ENCODE data around the gene STXBP6. TPM values are rescaled to one million over a fixed set of nuclear protein-coding genes. Genes with fewer than 3 reads are reported as not detected.

The STXBP6 gene
- total RNA-seq, 1 donor from 2014 or later, result 27.1 TPM

DNA sequence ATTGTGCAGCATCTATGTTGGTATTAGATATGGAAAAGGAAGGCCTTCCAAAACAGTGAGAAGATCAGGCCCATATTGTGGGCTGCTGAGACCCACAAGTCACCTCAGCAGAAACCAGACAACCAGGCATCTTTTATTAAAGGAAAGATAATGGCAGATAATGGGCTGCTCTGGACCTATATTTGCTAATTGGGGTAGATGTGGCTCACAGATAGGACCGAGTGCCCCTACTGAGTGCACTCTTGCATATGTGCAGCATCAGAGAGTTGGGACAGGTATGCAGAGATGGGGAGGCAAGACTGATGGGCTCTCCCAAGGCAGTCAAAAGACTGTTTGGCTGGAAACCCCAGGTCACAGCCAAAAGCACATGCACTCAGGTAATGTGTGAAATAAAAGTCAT, 266.2 kb downstream of the STXBP6 start:
- H3K36me3 Mint-ChIP-seq (ENCODE audit: low read depth, unreplicated experiment), result no peaks in the 10 kb centered on the region
- FAIRE-seq (no peak), DNase-seq (ENCODE audit: low read depth) (no peak)
- no peaks in the 10 kb centered on the region for H3K9me3 Mint-ChIP-seq (ENCODE audit: unreplicated experiment)
- H4K20me1 ChIP-seq (ENCODE audit: insufficient read depth, low read length), result no peaks in the 10 kb centered on the region
- H3K4me3 ChIP-seq (ENCODE audit: insufficient read depth, low read depth, low read length), result no peak overlapping the region
- no peak overlapping the region for H3K4me3 Mint-ChIP-seq (ENCODE audit: unreplicated experiment)
- no peaks in the 10 kb centered on the region for H3K36me3 ChIP-seq (ENCODE audit: insufficient read depth, low read length)
- no peak overlapping the region for H3K4me2 ChIP-seq (ENCODE audit: low read length)
- no peak overlapping the region for H2AFZ ChIP-seq (ENCODE audit: low read depth, low read length)
- H3K27me3 Mint-ChIP-seq (ENCODE audit: low read depth, unreplicated experiment), result peaks cover 3% of the 10 kb centered on the region
- H3K27ac Mint-ChIP-seq (ENCODE audit: unreplicated experiment), result no peak overlapping the region
- no peaks in the 10 kb centered on the region for H3K9me3 ChIP-seq (ENCODE audit: insufficient read depth, low read depth, low read length)
- TF ChIP-seq, protein P1, sequence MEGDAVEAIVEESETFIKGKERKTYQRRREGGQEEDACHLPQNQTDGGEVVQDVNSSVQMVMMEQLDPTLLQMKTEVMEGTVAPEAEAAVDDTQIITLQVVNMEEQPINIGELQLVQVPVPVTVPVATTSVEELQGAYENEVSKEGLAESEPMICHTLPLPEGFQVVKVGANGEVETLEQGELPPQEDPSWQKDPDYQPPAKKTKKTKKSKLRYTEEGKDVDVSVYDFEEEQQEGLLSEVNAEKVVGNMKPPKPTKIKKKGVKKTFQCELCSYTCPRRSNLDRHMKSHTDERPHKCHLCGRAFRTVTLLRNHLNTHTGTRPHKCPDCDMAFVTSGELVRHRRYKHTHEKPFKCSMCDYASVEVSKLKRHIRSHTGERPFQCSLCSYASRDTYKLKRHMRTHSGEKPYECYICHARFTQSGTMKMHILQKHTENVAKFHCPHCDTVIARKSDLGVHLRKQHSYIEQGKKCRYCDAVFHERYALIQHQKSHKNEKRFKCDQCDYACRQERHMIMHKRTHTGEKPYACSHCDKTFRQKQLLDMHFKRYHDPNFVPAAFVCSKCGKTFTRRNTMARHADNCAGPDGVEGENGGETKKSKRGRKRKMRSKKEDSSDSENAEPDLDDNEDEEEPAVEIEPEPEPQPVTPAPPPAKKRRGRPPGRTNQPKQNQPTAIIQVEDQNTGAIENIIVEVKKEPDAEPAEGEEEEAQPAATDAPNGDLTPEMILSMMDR (IDR thresholded peaks at IDR 0.05; ENCODE audit: insufficient read depth, low read depth, low read length), result no peak
- TF ChIP-seq EZH2 (IDR thresholded peaks at IDR 0.05; ENCODE audit: insufficient read depth, low read length), result no peak
- peaks cover 6% of the 10 kb centered on the region for H3K4me1 Mint-ChIP-seq (ENCODE audit: low read depth, unreplicated experiment)
- H3K9ac ChIP-seq (ENCODE audit: low read length), result no peak overlapping the region
- no peaks in the 10 kb centered on the region for H3K79me2 ChIP-seq (ENCODE audit: insufficient read depth, low read length)
- H3K27me3 ChIP-seq (ENCODE audit: insufficient read depth, low read length), result no peaks in the 10 kb centered on the region
- no peak overlapping the region for H3K27ac ChIP-seq (ENCODE audit: low read depth, low read length)
- no peaks in the 10 kb centered on the region for H3K4me1 ChIP-seq (ENCODE audit: insufficient read depth, low read length)

DNA sequence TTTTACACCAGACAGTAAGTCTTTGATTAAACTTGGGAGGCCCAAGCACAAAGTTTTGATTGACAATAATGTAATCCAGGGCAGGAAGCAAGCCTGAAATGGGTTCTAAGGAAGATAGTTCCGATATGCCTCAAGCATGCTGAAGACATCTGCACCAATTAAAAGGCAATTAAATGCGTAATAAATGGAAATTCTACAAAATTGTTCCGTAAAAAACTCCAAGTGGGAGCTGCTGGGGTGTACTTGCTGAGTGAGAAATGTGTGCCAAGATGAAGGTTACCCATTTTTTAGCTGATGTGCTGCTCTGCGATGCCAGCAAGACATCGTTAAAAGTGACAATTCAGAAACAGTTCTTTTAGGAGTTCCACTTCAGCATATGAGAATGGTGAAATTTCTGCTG, 269.7 kb downstream of the STXBP6 start:
- no peaks in the 10 kb centered on the region for H3K27me3 ChIP-seq (ENCODE audit: insufficient read depth, low read length)
- H3K79me2 ChIP-seq (ENCODE audit: insufficient read depth, low read length), result no peaks in the 10 kb centered on the region
- no peaks in the 10 kb centered on the region for H3K36me3 Mint-ChIP-seq (ENCODE audit: low read depth, unreplicated experiment)
- no peak overlapping the region for H3K4me3 ChIP-seq (ENCODE audit: insufficient read depth, low read depth, low read length)
- no peaks in the 10 kb centered on the region for H3K9me3 ChIP-seq (ENCODE audit: insufficient read depth, low read depth, low read length)
- DNase-seq (ENCODE audit: low read depth) (no peak), FAIRE-seq (no peak)
- H3K4me1 Mint-ChIP-seq (ENCODE audit: low read depth, unreplicated experiment), result peaks cover 2% of the 10 kb centered on the region
- no peak overlapping the region for H3K4me2 ChIP-seq (ENCODE audit: low read length)
- H3K36me3 ChIP-seq (ENCODE audit: insufficient read depth, low read length), result no peaks in the 10 kb centered on the region
- H3K27ac Mint-ChIP-seq (ENCODE audit: unreplicated experiment), result no peak overlapping the region
- H3K27me3 Mint-ChIP-seq (ENCODE audit: low read depth, unreplicated experiment), result no peaks in the 10 kb centered on the region
- TF ChIP-seq EZH2 (IDR thresholded peaks at IDR 0.05; ENCODE audit: insufficient read depth, low read length), result no peak
- TF ChIP-seq, protein P1 (IDR thresholded peaks at IDR 0.05; ENCODE audit: insufficient read depth, low read depth, low read length), result no peak
- no peak overlapping the region for H3K4me3 Mint-ChIP-seq (ENCODE audit: unreplicated experiment)
- H4K20me1 ChIP-seq (ENCODE audit: insufficient read depth, low read length), result no peaks in the 10 kb centered on the region
- H3K9ac ChIP-seq (ENCODE audit: low read length), result no peak overlapping the region
- H2AFZ ChIP-seq (ENCODE audit: low read depth, low read length), result no peak overlapping the region
- H3K9me3 Mint-ChIP-seq (ENCODE audit: unreplicated experiment), result no peaks in the 10 kb centered on the region
- no peak overlapping the region for H3K27ac ChIP-seq (ENCODE audit: low read depth, low read length)
- H3K4me1 ChIP-seq (ENCODE audit: insufficient read depth, low read length), result no peaks in the 10 kb centered on the region

DNA sequence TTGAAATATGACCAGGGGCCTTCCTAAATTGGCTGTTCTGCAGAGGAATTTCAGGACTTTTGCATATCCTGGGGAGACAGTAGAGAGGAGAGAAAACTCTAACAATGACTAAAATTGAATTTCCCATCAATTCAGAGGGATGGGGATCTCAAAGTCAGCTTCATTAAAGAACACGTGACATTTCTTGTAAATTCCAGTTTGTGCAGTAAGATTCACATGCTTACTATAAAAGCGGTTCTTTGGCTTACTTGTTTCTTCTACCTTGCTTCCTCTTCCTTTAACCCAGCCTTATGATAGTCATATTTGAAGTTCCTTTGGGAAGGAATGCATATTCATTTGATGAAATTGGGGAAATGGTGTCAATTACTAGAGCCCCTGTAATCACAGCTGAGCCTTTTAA, 272.3 kb downstream of the STXBP6 start:
- Mint-ChIP-seq H3K27ac (ENCODE audit: unreplicated experiment) (no peak overlapping the region), H3K9me3 (ENCODE audit: unreplicated experiment) (peaks cover 5% of the 10 kb centered on the region), H3K36me3 (ENCODE audit: low read depth, unreplicated experiment) (no peaks in the 10 kb centered on the region), H3K4me3 (ENCODE audit: unreplicated experiment) (no peak overlapping the region), H3K4me1 (ENCODE audit: low read depth, unreplicated experiment) (peaks cover 2% of the 10 kb centered on the region), H3K27me3 (ENCODE audit: low read depth, unreplicated experiment) (peaks cover 2% of the 10 kb centered on the region)
- Histone ChIP-seq H3K36me3 (ENCODE audit: insufficient read depth, low read length) (no peaks in the 10 kb centered on the region), H3K79me2 (ENCODE audit: insufficient read depth, low read length) (no peaks in the 10 kb centered on the region), H3K27ac (ENCODE audit: low read depth, low read length) (no peak overlapping the region), H4K20me1 (ENCODE audit: insufficient read depth, low read length) (no peaks in the 10 kb centered on the region), H3K4me2 (ENCODE audit: low read length) (no peak overlapping the region), H3K9ac (ENCODE audit: low read length) (no peak overlapping the region), H3K27me3 (ENCODE audit: insufficient read depth, low read length) (no peaks in the 10 kb centered on the region), H3K9me3 (ENCODE audit: insufficient read depth, low read depth, low read length) (no peaks in the 10 kb centered on the region), H2AFZ (ENCODE audit: low read depth, low read length) (no peak overlapping the region), H3K4me3 (ENCODE audit: insufficient read depth, low read depth, low read length) (no peak overlapping the region), H3K4me1 (ENCODE audit: insufficient read depth, low read length) (no peaks in the 10 kb centered on the region)
- FAIRE-seq (no peak), DNase-seq (ENCODE audit: low read depth) (no peak)
- TF ChIP-seq EZH2 (IDR thresholded peaks at IDR 0.05; ENCODE audit: insufficient read depth, low read length), result no peak

All from astrocyte (in vitro differentiated cells and primary cell).